ENCODE data around the gene CPNE8. TPM values are rescaled to one million over a fixed set of nuclear protein-coding genes. Genes with fewer than 3 reads are reported as not detected.

CPNE8 gene
- total RNA-seq, 3 donors from 2014 or later, result 23.4 to 31.5 (median 24.7) TPM

GRCh38 chr12:38707648-38708047 lies 197.7 kb downstream of the CPNE8 start:
- H3K4me3 ChIP-seq, result no peak overlapping the region
- no peaks in the 10 kb centered on the region for H3K4me1 ChIP-seq (ENCODE audit: low read depth)
- intact Hi-C loops (cut with DNase I, micrococcal nuclease), result no loop called here
- no peak for ATAC-seq
- no peak for DNase-seq
- H3K36me3 ChIP-seq (ENCODE audit: low read depth), result no peaks in the 10 kb centered on the region
- H3K9me3 ChIP-seq, result no peaks in the 10 kb centered on the region
- no peak for TF ChIP-seq CTCF (IDR thresholded peaks at IDR 0.05)

- DNase-seq, result no peak
- Histone ChIP-seq H3K4me3 (no peak overlapping the region), H3K9me3 (no peaks in the 10 kb centered on the region), H3K4me1 (ENCODE audit: low read depth) (no peaks in the 10 kb centered on the region), H3K36me3 (ENCODE audit: low read depth) (no peaks in the 10 kb centered on the region)
- TF ChIP-seq CTCF (IDR thresholded peaks at IDR 0.05), result no peak
- intact Hi-C loops (cut with DNase I, micrococcal nuclease), result no loop called here
- no peak for ATAC-seq
These were observed 208.1 kb downstream of the CPNE8 start for GRCh38 chr12:38697289-38697688.

GRCh38 chr12:38695057-38695456 lies 210.3 kb downstream of the CPNE8 start:
- Histone ChIP-seq H3K4me1 (ENCODE audit: low read depth) (no peaks in the 10 kb centered on the region), H3K4me3 (no peak overlapping the region), H3K36me3 (ENCODE audit: low read depth) (no peaks in the 10 kb centered on the region), H3K9me3 (no peaks in the 10 kb centered on the region)
- no peak for TF ChIP-seq CTCF (IDR thresholded peaks at IDR 0.05)
- ATAC-seq (no peak), DNase-seq (no peak)
- intact Hi-C loops (cut with DNase I, micrococcal nuclease), result no loop called here

GRCh38 chr12:38691164-38691563 lies 214.2 kb downstream of the CPNE8 start:
- intact Hi-C loops (cut with DNase I, micrococcal nuclease), result no loop called here
- no peak for TF ChIP-seq CTCF (IDR thresholded peaks at IDR 0.05)
- Histone ChIP-seq H3K36me3 (ENCODE audit: low read depth) (no peaks in the 10 kb centered on the region), H3K9me3 (no peaks in the 10 kb centered on the region), H3K4me3 (no peak overlapping the region), H3K4me1 (ENCODE audit: low read depth) (no peaks in the 10 kb centered on the region)
- DNase-seq, result no peak
- ATAC-seq, result no peak

GRCh38 chr12:38690646-38691045 lies 214.7 kb downstream of the CPNE8 start:
- DNase-seq, result no peak
- no peaks in the 10 kb centered on the region for H3K9me3 ChIP-seq
- TF ChIP-seq CTCF (IDR thresholded peaks at IDR 0.05), result no peak
- H3K4me3 ChIP-seq, result no peak overlapping the region
- no peak for ATAC-seq
- intact Hi-C loops (cut with DNase I, micrococcal nuclease), result no loop called here
- no peaks in the 10 kb centered on the region for H3K4me1 ChIP-seq (ENCODE audit: low read depth)
- no peaks in the 10 kb centered on the region for H3K36me3 ChIP-seq (ENCODE audit: low read depth)

- intact Hi-C loops (cut with DNase I, micrococcal nuclease), result no loop called here
- Histone ChIP-seq H3K9me3 (no peaks in the 10 kb centered on the region), H3K4me1 (ENCODE audit: low read depth) (no peaks in the 10 kb centered on the region), H3K36me3 (ENCODE audit: low read depth) (no peaks in the 10 kb centered on the region), H3K4me3 (no peak overlapping the region)
- DNase-seq, result no peak
- no peak for TF ChIP-seq CTCF (IDR thresholded peaks at IDR 0.05)
- ATAC-seq, result no peak
These were observed 215.7 kb downstream of the CPNE8 start for GRCh38 chr12:38689704-38690103.

Measured in mucosa of descending colon (tissue), 3 donors.